ENCODE data around the gene LANCL2.

LANCL2 gene

DNA sequence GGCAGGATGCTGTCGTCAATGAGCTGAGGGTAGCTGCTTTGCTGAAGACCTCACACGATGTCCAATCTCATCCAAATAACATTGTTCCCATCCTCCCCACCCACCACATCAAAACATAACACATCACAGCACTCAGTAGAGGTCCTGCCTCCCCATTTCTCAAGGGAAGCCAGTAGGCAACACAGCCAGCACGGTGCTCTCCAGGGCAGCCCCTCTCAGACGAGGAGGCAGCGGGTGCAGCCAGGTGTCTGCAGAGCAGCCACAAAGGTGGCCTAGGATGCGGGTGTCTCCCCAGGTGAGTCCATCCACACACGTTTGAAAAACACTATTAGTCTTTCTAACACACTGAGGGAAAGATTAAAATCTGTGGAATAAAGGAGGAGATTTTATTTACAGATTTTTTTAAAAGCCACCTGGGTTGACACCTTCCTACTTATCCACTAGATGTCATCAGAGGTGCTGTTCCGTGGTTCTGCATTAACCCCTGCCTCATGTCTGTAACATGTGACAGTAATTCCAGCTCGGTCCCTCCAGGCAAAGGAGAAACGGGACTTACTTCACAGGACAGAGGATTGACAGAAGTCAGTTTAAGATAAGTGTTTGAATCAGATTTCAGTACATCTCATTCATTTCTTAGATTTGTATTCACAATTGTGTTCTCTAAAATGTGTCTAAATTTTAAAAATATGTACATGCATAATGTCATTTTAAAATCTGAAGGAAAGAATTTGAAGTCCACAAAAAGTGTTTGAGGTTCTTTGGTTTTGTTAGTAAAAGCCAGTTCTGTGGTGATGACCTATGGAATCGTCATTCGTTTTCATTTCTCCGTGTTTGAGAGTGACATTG, 68.0 kb downstream of the LANCL2 start:
- Mint-ChIP-seq H3K36me3 (ENCODE audit: low read depth) (no peaks in the 10 kb centered on the region), H3K27ac (no peak overlapping the region), H3K9me3 (no peaks in the 10 kb centered on the region), H3K27me3 (no peaks in the 10 kb centered on the region), H3K4me1 (peaks cover 23% of the 10 kb centered on the region), H3K4me3 (no peak overlapping the region)
- DNase-seq, result no peak
- ATAC-seq, result peak; percentile 64

DNA sequence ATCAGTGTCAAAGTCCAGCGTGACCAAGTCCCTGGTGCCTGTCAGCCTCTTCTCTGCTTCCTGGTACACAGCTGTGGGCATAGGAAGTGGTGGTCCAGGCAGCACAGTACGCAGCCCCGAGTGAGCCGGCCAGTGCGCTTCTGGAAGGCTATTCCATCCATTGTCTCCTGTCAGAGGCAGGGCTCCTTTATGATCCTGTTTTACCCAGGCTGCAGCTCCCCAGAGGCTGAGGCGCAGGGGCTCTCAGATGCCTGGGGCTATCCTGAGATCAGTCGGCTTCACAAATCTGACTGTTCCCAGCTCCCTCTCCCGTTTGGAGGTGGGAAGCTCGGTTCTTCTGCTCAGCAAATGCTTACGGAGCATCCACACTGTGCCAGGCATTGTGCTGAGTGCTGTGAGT, 70.3 kb downstream of the LANCL2 start:
- Mint-ChIP-seq H3K27me3 (no peaks in the 10 kb centered on the region), H3K9me3 (no peaks in the 10 kb centered on the region), H3K27ac (no peak overlapping the region), H3K4me1 (peaks cover 34% of the 10 kb centered on the region), H3K36me3 (ENCODE audit: low read depth) (no peaks in the 10 kb centered on the region), H3K4me3 (no peak overlapping the region)
- DNase-seq (no peak), ATAC-seq (no peak)

DNA sequence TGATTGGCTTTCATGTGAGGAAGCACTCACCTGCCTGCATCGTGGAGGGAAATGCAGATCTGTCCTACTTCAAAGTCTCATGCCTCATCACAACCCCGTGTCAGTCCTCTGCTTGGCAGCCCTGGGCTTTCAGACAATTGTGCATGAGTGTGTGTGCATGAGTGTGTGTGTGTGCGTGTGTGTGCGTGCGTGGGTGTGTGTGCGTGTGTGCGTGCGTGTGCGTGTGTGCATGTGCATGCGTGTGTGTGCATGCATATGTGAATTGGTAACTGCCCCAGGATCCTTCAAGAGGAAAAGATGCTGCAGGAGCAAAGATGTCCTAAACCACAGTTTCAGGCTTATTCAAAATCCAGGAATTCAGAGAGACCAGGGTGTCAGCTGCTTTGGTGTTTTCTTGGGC, 71.3 kb downstream of the LANCL2 start:
- Mint-ChIP-seq H3K4me3 (no peak overlapping the region), H3K9me3 (no peaks in the 10 kb centered on the region), H3K36me3 (ENCODE audit: low read depth) (no peaks in the 10 kb centered on the region), H3K4me1 (peaks cover 34% of the 10 kb centered on the region), H3K27ac (no peak overlapping the region), H3K27me3 (no peaks in the 10 kb centered on the region)
- ATAC-seq (no peak), DNase-seq (no peak)

DNA sequence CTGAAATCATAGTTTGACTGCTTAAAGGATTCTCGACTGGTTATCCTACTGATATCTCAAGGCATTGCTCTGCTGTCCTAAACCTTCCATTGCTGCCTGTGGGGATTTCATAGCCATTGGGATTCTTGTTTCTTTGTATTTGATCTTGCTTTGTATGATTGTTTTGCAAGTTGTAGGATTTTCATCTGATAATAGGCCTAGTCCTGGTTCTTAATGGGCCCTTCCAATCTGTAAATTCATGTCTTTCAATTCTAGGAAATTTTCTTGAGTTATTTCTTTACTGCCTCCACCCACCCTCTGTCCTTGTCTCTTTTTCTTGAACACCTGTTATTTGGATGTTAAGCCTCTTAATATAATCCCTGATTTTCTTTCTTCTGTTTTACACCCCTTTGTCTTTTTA, 72.2 kb downstream of the LANCL2 start:
- Mint-ChIP-seq H3K36me3 (ENCODE audit: low read depth) (no peaks in the 10 kb centered on the region), H3K4me3 (no peak overlapping the region), H3K27ac (no peak overlapping the region), H3K9me3 (no peaks in the 10 kb centered on the region), H3K27me3 (no peaks in the 10 kb centered on the region), H3K4me1 (peaks cover 34% of the 10 kb centered on the region)
- no peak for DNase-seq
- no peak for ATAC-seq

DNA sequence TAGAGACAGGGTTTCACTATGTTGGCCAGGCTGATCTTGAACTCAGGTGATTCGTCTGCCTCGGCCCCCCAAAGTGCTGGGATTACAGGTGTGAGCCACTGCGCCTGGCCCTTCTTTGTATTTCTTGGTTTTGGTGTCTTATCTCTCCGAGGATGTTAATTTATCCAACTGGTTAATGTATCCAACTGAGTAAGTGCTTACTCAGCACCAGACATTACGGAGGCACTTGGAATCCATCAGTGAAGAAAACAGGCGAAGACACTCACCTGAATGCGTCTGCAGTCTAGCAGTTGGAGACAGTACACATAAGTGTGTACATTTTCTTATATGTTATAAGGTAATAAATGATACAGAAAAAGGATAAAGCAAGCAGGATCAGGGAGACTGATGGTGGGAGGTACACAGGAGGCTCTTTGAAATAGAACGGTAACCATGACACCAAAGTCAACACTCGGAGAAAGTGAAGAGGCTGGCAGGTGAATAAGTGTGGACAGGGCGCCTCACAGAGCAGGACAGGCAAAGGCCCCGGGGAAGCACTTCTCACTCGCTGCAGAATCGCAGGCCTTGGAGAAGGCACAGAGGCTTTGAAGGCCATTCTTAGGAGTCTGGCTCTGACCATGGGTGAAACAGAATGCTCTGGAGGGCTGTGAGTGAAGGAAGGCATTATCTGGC, 73.1 kb downstream of the LANCL2 start:
- peaks cover 26% of the 10 kb centered on the region for H3K4me1 Mint-ChIP-seq
- no peaks in the 10 kb centered on the region for H3K27me3 Mint-ChIP-seq
- H3K27ac Mint-ChIP-seq, result no peak overlapping the region
- H3K9me3 Mint-ChIP-seq, result no peaks in the 10 kb centered on the region
- no peak overlapping the region for H3K4me3 Mint-ChIP-seq
- no peaks in the 10 kb centered on the region for H3K36me3 Mint-ChIP-seq (ENCODE audit: low read depth)
- ATAC-seq, result no peak
- DNase-seq, result no peak

DNA sequence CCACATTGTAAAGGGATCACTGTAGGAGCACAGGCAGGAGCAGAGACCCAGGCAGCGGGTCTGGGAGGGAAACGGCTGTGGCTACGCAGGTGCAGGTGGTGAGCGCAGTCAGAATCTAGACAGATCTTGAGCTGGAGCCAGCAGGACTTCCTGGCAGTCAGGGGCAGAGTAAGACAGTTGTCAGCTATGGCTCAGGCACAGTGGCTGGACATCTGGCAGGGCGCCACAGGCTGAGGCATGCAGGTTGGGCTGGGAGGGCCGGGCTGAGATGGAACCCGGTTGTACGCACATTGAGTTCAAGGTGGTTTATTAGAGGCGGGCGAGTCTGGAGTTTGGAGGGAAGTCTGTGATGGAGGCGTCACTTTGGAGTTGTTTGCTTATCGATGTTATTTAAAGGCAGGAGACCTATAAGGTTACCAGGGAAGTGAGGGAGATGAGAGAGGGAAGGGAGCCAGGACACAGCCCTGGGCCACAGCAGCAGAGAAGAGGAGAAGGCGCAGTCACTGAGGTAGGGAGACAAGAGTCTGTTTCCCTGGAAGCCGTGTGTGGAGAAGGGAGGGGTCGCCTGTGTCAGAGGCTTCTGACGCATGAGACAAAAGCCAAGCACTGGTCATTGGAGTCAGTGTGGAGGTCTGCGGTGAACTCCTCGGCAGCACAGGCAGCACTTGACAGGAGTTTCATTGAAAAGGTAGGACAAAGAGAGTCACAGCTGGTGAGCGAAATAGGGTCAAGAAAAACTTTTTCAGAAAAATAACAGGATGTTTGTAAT, 73.8 kb downstream of the LANCL2 start:
- Mint-ChIP-seq H3K27me3 (no peaks in the 10 kb centered on the region), H3K9me3 (no peaks in the 10 kb centered on the region), H3K4me3 (no peak overlapping the region), H3K4me1 (peaks cover 24% of the 10 kb centered on the region), H3K36me3 (ENCODE audit: low read depth) (no peaks in the 10 kb centered on the region), H3K27ac (no peak overlapping the region)
- ATAC-seq, result no peak
- DNase-seq, result no peak

DNA sequence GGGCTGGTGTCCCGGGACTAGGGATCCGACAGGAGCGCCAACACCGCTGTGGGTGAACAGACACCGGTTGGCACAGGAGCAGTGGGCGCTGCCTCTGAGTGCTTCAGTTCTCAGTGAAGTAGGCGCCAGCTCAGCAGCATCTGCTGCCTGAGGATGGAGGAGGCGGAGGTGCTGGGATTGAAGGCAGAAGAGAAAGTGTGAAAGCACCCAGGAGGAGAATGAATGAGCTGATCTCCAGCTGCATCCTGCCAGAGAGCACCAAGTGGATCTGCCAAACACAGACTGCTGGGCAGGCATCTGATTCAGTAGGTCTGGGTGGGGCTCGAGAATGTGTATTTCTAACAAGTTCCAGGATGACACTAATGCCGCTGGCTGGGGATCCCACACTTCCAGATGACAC, 74.5 kb downstream of the LANCL2 start:
- H3K9me3 Mint-ChIP-seq, result no peaks in the 10 kb centered on the region
- no peak for DNase-seq
- no peaks in the 10 kb centered on the region for H3K36me3 Mint-ChIP-seq (ENCODE audit: low read depth)
- H3K27me3 Mint-ChIP-seq, result no peaks in the 10 kb centered on the region
- H3K4me3 Mint-ChIP-seq, result no peak overlapping the region
- peaks cover 25% of the 10 kb centered on the region for H3K4me1 Mint-ChIP-seq
- no peak for ATAC-seq
- H3K27ac Mint-ChIP-seq, result no peak overlapping the region

DNA sequence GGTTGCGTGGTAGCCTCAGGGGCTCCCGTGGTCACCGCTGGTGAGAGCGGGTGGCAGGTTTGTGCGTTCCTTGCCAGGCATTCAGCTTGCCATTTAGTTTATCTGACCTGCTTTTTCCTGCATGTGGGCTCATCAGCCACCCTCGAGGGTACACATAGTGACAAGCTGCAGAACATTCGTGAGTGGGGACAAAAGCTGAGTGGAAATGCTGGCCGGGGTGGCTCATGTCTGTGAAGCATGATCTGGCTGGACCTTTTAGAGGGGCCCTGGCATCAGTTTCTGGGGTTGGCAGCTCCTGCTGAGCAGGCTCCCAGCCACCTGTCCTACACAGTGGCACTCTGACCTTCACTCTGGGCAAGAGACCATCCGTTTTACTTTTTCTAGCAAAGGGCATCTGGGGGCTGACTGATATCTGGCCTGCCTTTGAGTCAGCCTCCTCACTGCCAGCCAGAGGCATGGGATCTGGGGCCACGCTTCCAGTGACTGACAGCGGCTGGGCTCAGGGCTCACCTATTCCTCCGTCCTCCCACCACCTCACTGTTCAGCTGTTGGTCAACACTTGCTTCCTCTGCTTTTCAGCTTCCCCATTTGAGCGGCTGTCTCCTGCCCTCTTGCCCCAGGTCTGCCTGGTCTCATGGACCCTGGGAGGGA, 75.0 kb downstream of the LANCL2 start:
- no peak for DNase-seq
- Mint-ChIP-seq H3K4me1 (peaks cover 31% of the 10 kb centered on the region), H3K4me3 (no peak overlapping the region), H3K27ac (no peak overlapping the region), H3K27me3 (no peaks in the 10 kb centered on the region), H3K9me3 (no peaks in the 10 kb centered on the region), H3K36me3 (ENCODE audit: low read depth) (no peaks in the 10 kb centered on the region)
- ATAC-seq, result no peak

DNA sequence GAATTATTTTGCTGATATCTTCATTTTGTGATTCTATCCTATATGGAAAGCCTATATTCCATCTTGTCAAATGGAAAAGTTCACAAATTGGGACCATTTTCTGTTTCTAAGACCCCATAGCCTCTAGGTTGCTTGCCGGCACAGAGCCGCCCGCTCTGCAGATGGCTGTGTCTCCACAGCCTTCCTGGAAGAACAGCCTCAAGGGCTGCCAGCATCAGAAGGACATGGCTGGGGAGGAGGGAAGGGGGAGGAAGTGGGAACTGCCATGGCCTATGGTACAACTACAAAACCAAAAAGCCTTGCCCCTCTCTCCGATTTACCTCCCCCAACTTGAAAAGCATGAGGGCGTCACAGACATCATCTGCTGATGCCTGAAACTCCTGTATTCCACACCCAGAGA, 75.9 kb downstream of the LANCL2 start:
- DNase-seq (no peak), ATAC-seq (no peak)
- Mint-ChIP-seq H3K36me3 (ENCODE audit: low read depth) (no peaks in the 10 kb centered on the region), H3K4me3 (no peak overlapping the region), H3K27ac (no peak overlapping the region), H3K27me3 (no peaks in the 10 kb centered on the region), H3K4me1 (peaks cover 31% of the 10 kb centered on the region), H3K9me3 (no peaks in the 10 kb centered on the region)

DNA sequence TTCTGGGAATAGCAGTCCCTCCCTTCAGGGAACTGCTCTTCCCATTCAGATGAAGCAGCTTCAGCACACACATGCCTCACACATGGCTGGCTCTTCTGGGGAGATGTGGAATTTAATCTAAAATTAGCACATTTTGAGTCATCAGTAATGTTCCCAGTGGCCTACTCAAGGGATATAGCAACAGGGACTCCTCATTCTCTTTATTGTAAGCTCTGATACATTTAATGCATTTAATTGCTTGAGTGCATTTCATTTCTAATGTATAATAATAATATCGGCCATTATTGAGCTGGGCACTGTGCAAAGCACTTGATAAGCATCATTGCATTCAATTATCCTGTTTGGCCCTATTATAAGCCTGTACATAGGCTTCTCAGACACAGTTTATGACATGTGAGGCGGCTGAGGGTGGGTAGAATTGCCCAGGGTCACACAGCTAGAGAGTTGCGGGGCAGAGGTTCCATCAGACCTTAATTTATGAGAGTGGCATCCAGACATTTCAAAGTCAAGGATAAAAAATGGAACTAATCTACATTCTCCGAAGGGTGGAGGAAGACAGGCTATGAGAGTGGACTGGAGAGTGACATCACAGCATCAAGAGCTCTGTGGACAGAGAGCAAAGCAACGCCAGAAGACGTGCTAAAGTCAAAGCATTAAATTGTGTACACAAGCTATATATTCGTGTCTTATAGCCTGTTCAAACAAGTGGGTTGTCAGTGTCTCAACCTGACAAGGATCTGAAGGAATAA, 76.8 kb downstream of the LANCL2 start:
- Mint-ChIP-seq H3K9me3 (no peaks in the 10 kb centered on the region), H3K27me3 (no peaks in the 10 kb centered on the region), H3K4me1 (peaks cover 31% of the 10 kb centered on the region), H3K4me3 (no peak overlapping the region), H3K36me3 (ENCODE audit: low read depth) (peaks cover 3% of the 10 kb centered on the region), H3K27ac (no peak overlapping the region)
- no peak for ATAC-seq
- no peak for DNase-seq

DNA sequence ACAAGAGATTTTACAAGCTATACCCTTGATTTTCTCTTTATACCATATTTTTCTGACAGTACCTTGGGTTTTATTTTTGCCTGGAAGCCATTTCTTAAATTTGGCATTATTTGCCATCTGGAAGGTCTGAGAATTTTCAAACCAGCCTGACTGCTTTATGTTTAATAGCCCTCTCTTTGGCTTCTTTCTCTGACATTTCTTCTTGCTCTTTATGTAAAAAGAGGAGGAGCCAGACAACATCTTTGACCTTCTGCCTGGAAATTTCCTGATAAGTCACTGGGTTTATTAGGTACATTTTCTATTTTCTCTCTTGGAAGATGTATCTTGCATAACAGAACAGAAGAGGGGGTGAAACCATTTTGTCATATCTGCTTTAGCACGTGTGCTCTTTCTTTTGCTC, 79.6 kb downstream of the LANCL2 start:
- Mint-ChIP-seq H3K4me1 (peaks cover 13% of the 10 kb centered on the region), H3K36me3 (ENCODE audit: low read depth) (peaks cover 4% of the 10 kb centered on the region), H3K9me3 (no peaks in the 10 kb centered on the region), H3K27me3 (peaks cover 4% of the 10 kb centered on the region), H3K4me3 (no peak overlapping the region), H3K27ac (no peak overlapping the region)
- DNase-seq (no peak), ATAC-seq (no peak)

DNA sequence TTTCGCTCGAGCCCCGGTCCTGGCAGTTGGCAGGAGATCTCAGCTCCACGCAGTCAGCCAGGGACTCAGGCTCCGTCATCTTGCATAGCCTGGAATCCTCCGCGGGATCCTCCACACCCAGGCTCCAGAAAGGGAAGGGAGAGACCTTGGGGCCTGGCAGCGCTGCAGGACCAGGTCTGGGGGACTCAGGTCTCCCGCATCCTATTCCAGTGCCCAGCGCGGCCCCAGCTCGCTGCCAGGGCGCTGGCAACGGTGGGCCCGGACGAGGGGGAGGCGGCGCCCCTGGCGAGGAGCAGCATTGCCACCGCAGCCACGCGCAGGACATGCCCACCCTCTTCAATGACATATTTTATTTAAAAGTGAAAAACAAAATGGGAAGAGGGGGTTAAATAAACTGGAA, 83.4 kb downstream of the LANCL2 start:
- no peaks in the 10 kb centered on the region for H3K9me3 Mint-ChIP-seq
- peaks cover 11% of the 10 kb centered on the region for H3K36me3 Mint-ChIP-seq (ENCODE audit: low read depth)
- DNase-seq (no peak), ATAC-seq (no peak)
- peaks cover 23% of the 10 kb centered on the region for H3K4me1 Mint-ChIP-seq
- no peak overlapping the region for H3K4me3 Mint-ChIP-seq
- H3K27ac Mint-ChIP-seq, result no peak overlapping the region
- peaks cover 4% of the 10 kb centered on the region for H3K27me3 Mint-ChIP-seq

DNA sequence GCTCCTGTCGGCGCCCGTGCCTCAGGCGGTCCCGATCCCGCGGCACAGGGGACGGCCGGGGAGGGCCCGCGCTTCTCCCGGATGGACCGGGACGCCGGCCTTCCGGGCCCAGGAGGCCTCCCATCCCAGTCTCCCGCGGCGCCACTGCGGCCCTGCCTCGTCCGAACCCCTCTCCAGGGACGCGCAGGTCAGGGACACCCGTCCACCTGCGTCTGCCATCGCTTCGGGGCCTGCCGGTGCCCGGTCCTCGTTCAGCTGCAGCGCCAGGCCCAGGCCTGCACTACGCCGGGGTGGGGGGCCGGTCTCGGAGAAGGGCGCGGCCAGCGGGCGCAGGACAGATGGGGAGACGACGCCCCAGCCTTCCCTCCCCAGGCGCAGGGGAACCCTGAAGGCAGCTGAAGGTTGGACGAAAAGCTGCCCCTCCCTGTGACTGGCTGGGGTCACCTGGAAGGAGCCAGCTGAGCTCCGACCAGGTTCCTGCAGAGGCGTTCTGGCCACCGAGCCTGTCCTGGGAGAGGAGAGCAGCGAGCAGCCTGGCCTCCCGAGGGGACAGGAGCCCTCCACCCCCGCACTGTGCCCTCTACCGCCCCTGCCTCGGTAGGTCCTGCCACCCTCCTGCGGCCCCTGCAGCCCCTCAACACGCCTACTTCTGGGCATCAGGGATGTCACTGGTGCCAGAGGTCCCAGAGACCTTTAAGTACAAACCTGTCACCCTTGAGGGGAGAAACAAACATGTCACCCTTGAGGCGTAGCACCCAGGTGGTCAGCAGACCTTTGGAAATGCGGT, 84.3 kb downstream of the LANCL2 start:
- peaks cover 11% of the 10 kb centered on the region for H3K36me3 Mint-ChIP-seq (ENCODE audit: low read depth)
- no peak overlapping the region for H3K27ac Mint-ChIP-seq
- DNase-seq (no peak), ATAC-seq (no peak)
- H3K4me3 Mint-ChIP-seq, result no peak overlapping the region
- peaks cover 26% of the 10 kb centered on the region for H3K4me1 Mint-ChIP-seq
- peaks cover 4% of the 10 kb centered on the region for H3K27me3 Mint-ChIP-seq
- H3K9me3 Mint-ChIP-seq, result no peaks in the 10 kb centered on the region
